ENCODE results near the gene GFRA1. TPM values are rescaled to one million over a fixed set of nuclear protein-coding genes. Genes with fewer than 3 reads are reported as not detected.

GFRA1 gene
- total and polyA plus RNA-seq, 11 donors, result 0.76 to 18.6 (median 1.4) TPM

DNA sequence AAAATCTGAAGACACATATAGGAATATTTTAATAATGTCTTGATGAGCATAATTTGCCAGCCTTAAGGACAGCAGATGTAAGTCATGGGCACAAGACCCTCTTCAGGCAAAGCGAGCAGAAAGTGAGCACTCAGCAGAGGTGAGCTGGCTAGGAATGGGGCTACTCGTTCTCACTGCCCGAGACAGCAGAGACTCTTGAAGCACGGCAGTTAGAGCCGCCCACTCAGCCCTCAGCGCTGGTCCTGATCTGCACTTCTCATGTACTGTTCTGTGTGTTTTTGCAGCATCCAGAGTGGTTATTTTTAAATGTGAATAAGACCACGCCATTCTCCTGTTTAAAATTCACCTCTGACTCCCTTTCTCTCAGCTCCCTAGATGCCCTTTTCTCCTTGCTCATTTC, 65.3 kb downstream of the GFRA1 start:
- Histone ChIP-seq H3K4me3 (no peak overlapping the region), H3K4me1 (peaks cover 0 to 5% (median 0%) of the 10 kb centered on the region in 12 donors), H3K27ac (no peak overlapping the region), H3K27me3 (no peaks in the 10 kb centered on the region), H3K9me3 (no peaks in the 10 kb centered on the region), H3K36me3 (no peaks in the 10 kb centered on the region)
- no peak for TF ChIP-seq POLR2A (IDR thresholded peaks at IDR 0.05)
- TF ChIP-seq, protein P1, sequence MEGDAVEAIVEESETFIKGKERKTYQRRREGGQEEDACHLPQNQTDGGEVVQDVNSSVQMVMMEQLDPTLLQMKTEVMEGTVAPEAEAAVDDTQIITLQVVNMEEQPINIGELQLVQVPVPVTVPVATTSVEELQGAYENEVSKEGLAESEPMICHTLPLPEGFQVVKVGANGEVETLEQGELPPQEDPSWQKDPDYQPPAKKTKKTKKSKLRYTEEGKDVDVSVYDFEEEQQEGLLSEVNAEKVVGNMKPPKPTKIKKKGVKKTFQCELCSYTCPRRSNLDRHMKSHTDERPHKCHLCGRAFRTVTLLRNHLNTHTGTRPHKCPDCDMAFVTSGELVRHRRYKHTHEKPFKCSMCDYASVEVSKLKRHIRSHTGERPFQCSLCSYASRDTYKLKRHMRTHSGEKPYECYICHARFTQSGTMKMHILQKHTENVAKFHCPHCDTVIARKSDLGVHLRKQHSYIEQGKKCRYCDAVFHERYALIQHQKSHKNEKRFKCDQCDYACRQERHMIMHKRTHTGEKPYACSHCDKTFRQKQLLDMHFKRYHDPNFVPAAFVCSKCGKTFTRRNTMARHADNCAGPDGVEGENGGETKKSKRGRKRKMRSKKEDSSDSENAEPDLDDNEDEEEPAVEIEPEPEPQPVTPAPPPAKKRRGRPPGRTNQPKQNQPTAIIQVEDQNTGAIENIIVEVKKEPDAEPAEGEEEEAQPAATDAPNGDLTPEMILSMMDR (IDR thresholded peaks at IDR 0.05), result no peak
- 74 to 86% (median 82%) methylated on average over 7 of the region's 7 CpGs for WGBS, 4 donors
- no peak for DNase-seq
- no peak for ATAC-seq
- intact Hi-C loops (cut with DNase I), result no loop called here

DNA sequence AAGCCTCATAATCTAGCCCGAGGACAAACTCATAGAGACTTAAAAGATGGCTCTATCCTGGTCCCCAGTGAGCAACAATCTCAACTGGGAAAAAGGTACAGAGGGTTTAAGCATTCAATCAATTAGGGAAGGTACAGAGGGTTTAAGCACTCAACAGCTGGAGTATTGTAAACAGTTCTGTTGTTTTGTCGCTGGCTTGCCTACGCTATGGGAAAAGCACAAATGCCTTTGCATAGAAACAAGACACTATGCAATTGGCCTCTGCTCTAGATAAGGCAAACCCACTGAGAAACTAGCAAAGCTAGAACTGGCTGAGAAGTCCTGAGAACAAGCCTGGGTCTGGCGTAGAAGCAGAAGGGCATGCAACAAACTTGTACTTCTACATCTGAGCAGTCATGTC, 69.3 kb downstream of the GFRA1 start:
- no peak for TF ChIP-seq POLR2A (IDR thresholded peaks at IDR 0.05)
- TF ChIP-seq, protein P1 (IDR thresholded peaks at IDR 0.05), result no peak
- no peaks in the 10 kb centered on the region for H3K4me1 ChIP-seq
- no peaks in the 10 kb centered on the region for H3K36me3 ChIP-seq
- DNase-seq (no peak), ATAC-seq (no peak)
- WGBS, 4 donors, result 84 to 89% (median 88%) methylated on average over 4 of the region's 4 CpGs
- no peaks in the 10 kb centered on the region for H3K27me3 ChIP-seq
- H3K4me3 ChIP-seq, result no peak overlapping the region
- H3K27ac ChIP-seq, result no peak overlapping the region
- intact Hi-C loops (cut with DNase I), result no loop called here
- H3K9me3 ChIP-seq, result no peaks in the 10 kb centered on the region

DNA sequence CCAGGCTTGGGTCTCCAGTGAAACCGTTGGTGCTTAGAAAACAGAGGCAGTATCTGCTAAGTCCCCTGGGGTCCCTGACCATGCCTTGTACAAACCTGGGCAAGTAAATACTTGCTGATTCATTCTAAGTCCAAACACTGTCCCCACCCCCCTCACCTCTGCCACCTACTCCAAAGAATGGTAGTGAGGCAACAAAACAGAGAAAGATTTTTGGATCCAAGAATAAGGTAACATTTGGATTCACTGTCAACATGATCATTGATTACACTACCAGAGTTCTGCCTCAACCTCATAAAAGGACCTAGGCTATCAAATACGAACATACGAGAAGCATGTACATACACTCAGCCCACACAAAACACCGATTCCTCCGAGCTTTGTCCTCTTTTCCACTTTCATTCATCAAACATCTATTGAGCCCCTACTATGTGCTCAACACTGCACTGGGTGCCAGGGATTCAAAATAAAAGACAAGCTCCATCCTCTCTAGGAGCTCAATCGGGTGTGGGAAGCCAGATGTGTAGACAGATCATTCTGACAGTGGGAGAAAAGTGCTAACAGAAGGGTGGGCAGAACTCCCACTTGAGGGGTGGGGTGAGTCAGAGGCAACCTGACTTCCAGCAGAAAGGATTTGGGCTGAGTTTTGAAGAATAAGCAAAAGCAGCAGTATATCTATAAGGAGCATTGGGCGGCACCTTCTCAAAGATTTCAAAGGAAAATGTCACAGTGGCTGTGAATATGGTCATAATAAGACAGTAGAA, 71.2 kb downstream of the GFRA1 start:
- WGBS, 4 donors, result 88 to 94% (median 91%) methylated on average over 7 of the region's 7 CpGs
- ATAC-seq, result no peak
- H3K27ac ChIP-seq, result no peak overlapping the region
- H3K4me1 ChIP-seq, result no peaks in the 10 kb centered on the region
- intact Hi-C loops (cut with DNase I), result no loop called here
- H3K4me3 ChIP-seq, result no peak overlapping the region
- no peaks in the 10 kb centered on the region for H3K27me3 ChIP-seq
- no peaks in the 10 kb centered on the region for H3K36me3 ChIP-seq
- H3K9me3 ChIP-seq, result peaks cover 0 to 3% (median 0%) of the 10 kb centered on the region in 12 donors
- TF ChIP-seq, protein P1 (IDR thresholded peaks at IDR 0.05), result no peak
- TF ChIP-seq POLR2A (IDR thresholded peaks at IDR 0.05), result no peak
- no peak for DNase-seq

DNA sequence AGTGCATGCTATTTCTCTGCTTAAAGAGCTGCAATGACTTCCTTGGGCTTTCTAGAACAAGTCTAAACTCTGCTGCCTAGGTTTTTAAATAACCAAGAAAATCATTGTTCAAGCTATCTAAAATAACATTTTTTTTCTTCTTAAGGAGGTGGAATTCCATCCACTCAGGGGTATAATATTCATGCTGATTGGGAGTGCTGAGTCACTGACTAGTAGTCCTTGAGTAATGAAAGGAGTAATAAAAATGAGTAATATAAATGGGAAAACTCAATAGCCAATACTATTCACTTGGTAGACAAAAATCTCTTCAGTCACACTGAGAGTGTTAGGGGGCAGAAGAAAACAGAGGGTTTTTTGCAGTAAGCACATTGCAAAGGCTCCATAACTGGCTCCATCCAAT, 72.0 kb downstream of the GFRA1 start:
- intact Hi-C loops (cut with DNase I), result no loop called here
- no peak for ATAC-seq
- no peak overlapping the region for H3K4me3 ChIP-seq
- no peak overlapping the region for H3K27ac ChIP-seq
- no peak for TF ChIP-seq POLR2A (IDR thresholded peaks at IDR 0.05)
- TF ChIP-seq, protein P1 (IDR thresholded peaks at IDR 0.05), result no peak
- peaks cover 0 to 6% (median under 1%) of the 10 kb centered on the region in 12 donors for H3K9me3 ChIP-seq
- H3K36me3 ChIP-seq, result no peaks in the 10 kb centered on the region
- H3K4me1 ChIP-seq, result no peaks in the 10 kb centered on the region
- no peaks in the 10 kb centered on the region for H3K27me3 ChIP-seq
- DNase-seq, result no peak
